ENCODE results near the gene LCTL.

Gene LCTL
- 0 reads per million in 3 donors for total RNA-seq

- H3K36me3 ChIP-seq (ENCODE audit: control insufficient read depth, insufficient read depth, low read length): no peaks in the 10 kb centered on the region
- no peaks in the 10 kb centered on the region for H3K4me1 ChIP-seq (ENCODE audit: control insufficient read depth, insufficient read depth, low read length, poor library complexity, severe bottlenecking)
- DNase-seq: no peak
- no peaks in the 10 kb centered on the region for H3K9me3 ChIP-seq (ENCODE audit: control insufficient read depth, low read length)
- no peaks in the 10 kb centered on the region for H3K27me3 ChIP-seq (replicated peaks; ENCODE audit: control insufficient read depth, insufficient read depth, low read length, poor library complexity, severe bottlenecking)
- no peak within 1 kb of the TSS for H3K4me3 ChIP-seq (ENCODE audit: insufficient read depth, low read depth, low read length, poor library complexity, severe bottlenecking)
- H3K27ac ChIP-seq (ENCODE audit: insufficient read depth, low read length, poor library complexity, severe bottlenecking): no peak within 1 kb of the TSS
These were observed at the start of gene LCTL for GRCh38 chr15:66565741-66566144. LCTL (minus strand) TSS chr15:66565998; CDS start chr15:66565365, 633 bp downstream.

GRCh38 chr15:66614951-66615760, 49.4 kb upstream of the LCTL start:
- Histone ChIP-seq H3K9me3 (ENCODE audit: control insufficient read depth, low read length) (no peaks in the 10 kb centered on the region), H3K36me3 (ENCODE audit: control insufficient read depth, insufficient read depth, low read length) (no peaks in the 10 kb centered on the region), H3K4me3 (ENCODE audit: insufficient read depth, low read depth, low read length, poor library complexity, severe bottlenecking) (no peak overlapping the region), H3K27ac (ENCODE audit: insufficient read depth, low read length, poor library complexity, severe bottlenecking) (no peak overlapping the region), H3K27me3 (replicated peaks; ENCODE audit: control insufficient read depth, insufficient read depth, low read length, poor library complexity, severe bottlenecking) (no peaks in the 10 kb centered on the region), H3K4me1 (ENCODE audit: control insufficient read depth, insufficient read depth, low read length, poor library complexity, severe bottlenecking) (no peaks in the 10 kb centered on the region)
- no peak for DNase-seq

- no peaks in the 10 kb centered on the region for H3K9me3 ChIP-seq (ENCODE audit: control insufficient read depth, low read length)
- no peak overlapping the region for H3K27ac ChIP-seq (ENCODE audit: insufficient read depth, low read length, poor library complexity, severe bottlenecking)
- no peak for DNase-seq
- H3K36me3 ChIP-seq (ENCODE audit: control insufficient read depth, insufficient read depth, low read length): no peaks in the 10 kb centered on the region
- H3K4me3 ChIP-seq (ENCODE audit: insufficient read depth, low read depth, low read length, poor library complexity, severe bottlenecking): no peak overlapping the region
- no peaks in the 10 kb centered on the region for H3K27me3 ChIP-seq (replicated peaks; ENCODE audit: control insufficient read depth, insufficient read depth, low read length, poor library complexity, severe bottlenecking)
- H3K4me1 ChIP-seq (ENCODE audit: control insufficient read depth, insufficient read depth, low read length, poor library complexity, severe bottlenecking): no peaks in the 10 kb centered on the region
These were observed 48.7 kb upstream of the LCTL start for GRCh38 chr15:66614456-66614855.

- Histone ChIP-seq H3K4me3 (ENCODE audit: insufficient read depth, low read depth, low read length, poor library complexity, severe bottlenecking) (no peak overlapping the region), H3K9me3 (ENCODE audit: control insufficient read depth, low read length) (no peaks in the 10 kb centered on the region), H3K27ac (ENCODE audit: insufficient read depth, low read length, poor library complexity, severe bottlenecking) (no peak overlapping the region), H3K27me3 (replicated peaks; ENCODE audit: control insufficient read depth, insufficient read depth, low read length, poor library complexity, severe bottlenecking) (no peaks in the 10 kb centered on the region), H3K4me1 (ENCODE audit: control insufficient read depth, insufficient read depth, low read length, poor library complexity, severe bottlenecking) (no peaks in the 10 kb centered on the region), H3K36me3 (ENCODE audit: control insufficient read depth, insufficient read depth, low read length) (no peaks in the 10 kb centered on the region)
- no peak for DNase-seq
These were observed 47.9 kb upstream of the LCTL start for GRCh38 chr15:66613743-66614142.

GRCh38 chr15:66611257-66612053, 45.7 kb upstream of the LCTL start:
- H3K36me3 ChIP-seq (ENCODE audit: control insufficient read depth, insufficient read depth, low read length): no peaks in the 10 kb centered on the region
- no peak for DNase-seq
- no peak overlapping the region for H3K4me3 ChIP-seq (ENCODE audit: insufficient read depth, low read depth, low read length, poor library complexity, severe bottlenecking)
- H3K27me3 ChIP-seq (replicated peaks; ENCODE audit: control insufficient read depth, insufficient read depth, low read length, poor library complexity, severe bottlenecking): no peaks in the 10 kb centered on the region
- no peak overlapping the region for H3K27ac ChIP-seq (ENCODE audit: insufficient read depth, low read length, poor library complexity, severe bottlenecking)
- no peaks in the 10 kb centered on the region for H3K4me1 ChIP-seq (ENCODE audit: control insufficient read depth, insufficient read depth, low read length, poor library complexity, severe bottlenecking)
- H3K9me3 ChIP-seq (ENCODE audit: control insufficient read depth, low read length): no peaks in the 10 kb centered on the region

- no peaks in the 10 kb centered on the region for H3K9me3 ChIP-seq (ENCODE audit: control insufficient read depth, low read length)
- no peak overlapping the region for H3K27ac ChIP-seq (ENCODE audit: insufficient read depth, low read length, poor library complexity, severe bottlenecking)
- H3K4me1 ChIP-seq (ENCODE audit: control insufficient read depth, insufficient read depth, low read length, poor library complexity, severe bottlenecking): no peaks in the 10 kb centered on the region
- no peaks in the 10 kb centered on the region for H3K36me3 ChIP-seq (ENCODE audit: control insufficient read depth, insufficient read depth, low read length)
- no peak for DNase-seq
- H3K4me3 ChIP-seq (ENCODE audit: insufficient read depth, low read depth, low read length, poor library complexity, severe bottlenecking): no peak overlapping the region
- no peaks in the 10 kb centered on the region for H3K27me3 ChIP-seq (replicated peaks; ENCODE audit: control insufficient read depth, insufficient read depth, low read length, poor library complexity, severe bottlenecking)
These were observed 44.1 kb upstream of the LCTL start for GRCh38 chr15:66609876-66610275.

GRCh38 chr15:66608881-66609280, 43.1 kb upstream of the LCTL start:
- no peak for DNase-seq

GRCh38 chr15:66608159-66608558, 42.4 kb upstream of the LCTL start:
- no peak for DNase-seq
- Histone ChIP-seq H3K9me3 (ENCODE audit: control insufficient read depth, low read length) (no peaks in the 10 kb centered on the region), H3K36me3 (ENCODE audit: control insufficient read depth, insufficient read depth, low read length) (no peaks in the 10 kb centered on the region), H3K27me3 (replicated peaks; ENCODE audit: control insufficient read depth, insufficient read depth, low read length, poor library complexity, severe bottlenecking) (no peaks in the 10 kb centered on the region), H3K4me3 (ENCODE audit: insufficient read depth, low read depth, low read length, poor library complexity, severe bottlenecking) (no peak overlapping the region), H3K4me1 (ENCODE audit: control insufficient read depth, insufficient read depth, low read length, poor library complexity, severe bottlenecking) (no peaks in the 10 kb centered on the region), H3K27ac (ENCODE audit: insufficient read depth, low read length, poor library complexity, severe bottlenecking) (no peak overlapping the region)

More at GRCh38 chr15:66608881-66609280, 43.1 kb upstream of the LCTL start:
- no peaks in the 10 kb centered on the region for H3K9me3 ChIP-seq (ENCODE audit: control insufficient read depth, low read length)
- no peaks in the 10 kb centered on the region for H3K27me3 ChIP-seq (replicated peaks; ENCODE audit: control insufficient read depth, insufficient read depth, low read length, poor library complexity, severe bottlenecking)
- no peaks in the 10 kb centered on the region for H3K4me1 ChIP-seq (ENCODE audit: control insufficient read depth, insufficient read depth, low read length, poor library complexity, severe bottlenecking)
- H3K27ac ChIP-seq (ENCODE audit: insufficient read depth, low read length, poor library complexity, severe bottlenecking): no peak overlapping the region
- H3K36me3 ChIP-seq (ENCODE audit: control insufficient read depth, insufficient read depth, low read length): no peaks in the 10 kb centered on the region
- no peak overlapping the region for H3K4me3 ChIP-seq (ENCODE audit: insufficient read depth, low read depth, low read length, poor library complexity, severe bottlenecking)

GRCh38 chr15:66603301-66604179, 37.7 kb upstream of the LCTL start:
- no peak overlapping the region for H3K27ac ChIP-seq (ENCODE audit: insufficient read depth, low read length, poor library complexity, severe bottlenecking)
- peak; percentile 8 to 18 (median 12) for DNase-seq
- no peaks in the 10 kb centered on the region for H3K9me3 ChIP-seq (ENCODE audit: control insufficient read depth, low read length)
- H3K36me3 ChIP-seq (ENCODE audit: control insufficient read depth, insufficient read depth, low read length): no peaks in the 10 kb centered on the region
- no peaks in the 10 kb centered on the region for H3K27me3 ChIP-seq (replicated peaks; ENCODE audit: control insufficient read depth, insufficient read depth, low read length, poor library complexity, severe bottlenecking)
- no peak overlapping the region for H3K4me3 ChIP-seq (ENCODE audit: insufficient read depth, low read depth, low read length, poor library complexity, severe bottlenecking)
- no peaks in the 10 kb centered on the region for H3K4me1 ChIP-seq (ENCODE audit: control insufficient read depth, insufficient read depth, low read length, poor library complexity, severe bottlenecking)

Measured in effector memory CD4-positive, alpha-beta T cell (primary cell).